SKM-1 (cell line): ENCODE results near the gene HOMER3.

Source experiments
- DNase-seq: peaks from one replicate; lab custom pipeline; 2025; ENCODE audit not compliant: unreplicated experiment; lab: John Stamatoyannopoulos, UW

Gene HOMER3

GRCh38 chr19:18883526-18884304 is 57.3 kb downstream of the HOMER3 start:
- DNase-seq, result no peak

GRCh38 chr19:18881491-18881890 is 59.5 kb downstream of the HOMER3 start:
- DNase-seq, result no peak

- DNase-seq, result peak; percentile 48
Observed at GRCh38 chr19:18879579-18880373, 61.2 kb downstream of the HOMER3 start.
